BLaER1 treated with 17β-estradiol and CSF1 and Interleukin-3, amounts not matched to agents 10 nM and 100 nM (cell line): ENCODE measurements around the gene PDZD2.
"Not testable (repeated sequence)": the region's sequence is repeated elsewhere in the genome, so short reads cannot be mapped to it uniquely, and the experiment has no call there.

Experiments used
- H3K27ac ChIP-seq, 11 experiments: shearing (Covaris generic); formaldehyde crosslinking; 2 replicates each; pipeline ENCODE4 v1.8.1; 2022
- H3K27me3 ChIP-seq, 11 experiments: shearing (Covaris generic); formaldehyde crosslinking; 2 replicates each; pipeline ENCODE4 v1.8.1; 2022
- H3K36me3 ChIP-seq, 11 experiments: shearing (Covaris generic); formaldehyde crosslinking; 2 replicates each; pipeline ENCODE4 v1.8.1; 2022
- H3K4me1 ChIP-seq, 10 experiments: shearing (Covaris generic); formaldehyde crosslinking; 2 replicates each; pipeline ENCODE4 v1.8.1; 2022
- H3K4me2 ChIP-seq, 11 experiments: shearing (Covaris generic); formaldehyde crosslinking; 2 replicates each; pipeline ENCODE4 v1.8.1; 2022
- H3K4me3 ChIP-seq, 10 experiments: shearing (Covaris generic); formaldehyde crosslinking; 2 replicates each; pipeline ENCODE4 v1.8.1; 2022
- H3K9ac ChIP-seq, 11 experiments: shearing (Covaris generic); formaldehyde crosslinking; 2 replicates each; pipeline ENCODE4 v1.8.1; 2022
- H3K9me3 ChIP-seq, 11 experiments: shearing (Covaris generic); formaldehyde crosslinking; replicated peaks in 1 of 11; 2 replicates each; pipeline ENCODE4 v1.8.1; 2022
- H4K20me1 ChIP-seq, 11 experiments: shearing (Covaris generic); formaldehyde crosslinking; 2 replicates each; pipeline ENCODE4 v1.8.1; 2022
- Cebpa-rat ChIP-seq, 11 experiments: shearing (Covaris generic); IDR thresholded peaks; 2 replicates each; pipeline ENCODE4 v1.8.1; 2022

PDZD2 gene

GRCh38 chr5:32031089-32031488 lies 392.2 kb downstream of the PDZD2 start:
- peaks cover 16 to 87% (median 67%) of the 10 kb centered on the region in 10 experiments; a peak in 19 of 20 replicates for H3K4me1 ChIP-seq
- no peaks in the 10 kb centered on the region for H3K27me3 ChIP-seq
- peak overlapping the region in 1 of 11 experiments; percentile 71; a peak in 2 of 22 replicates for H3K27ac ChIP-seq
- no peak overlapping the region for H3K4me3 ChIP-seq
- TF ChIP-seq Cebpa-rat (IDR thresholded peaks at IDR 0.05): no peak
- no peaks in the 10 kb centered on the region for H3K9me3 ChIP-seq
- H3K36me3 ChIP-seq: no peaks in the 10 kb centered on the region
- H4K20me1 ChIP-seq: no peaks in the 10 kb centered on the region
- no peak overlapping the region for H3K9ac ChIP-seq
- H3K4me2 ChIP-seq: peak overlapping the region in 6 of 11 experiments; percentile 3 to 81 (median 67); a peak in 11 of 22 replicates

GRCh38 chr5:32038523-32038922 lies 399.6 kb downstream of the PDZD2 start:
- Histone ChIP-seq H3K36me3 (no peaks in the 10 kb centered on the region), H3K4me2 (no peak overlapping the region), H3K9me3 (peaks cover 28 to 43% (median 31%) of the 10 kb centered on the region in 11 experiments), H4K20me1 (no peaks in the 10 kb centered on the region), H3K27ac (no peak overlapping the region), H3K4me1 (peaks cover under 1 to 25% (median 10%) of the 10 kb centered on the region in 10 experiments; a peak in 17 of 20 replicates), H3K9ac (no peak overlapping the region), H3K27me3 (no peaks in the 10 kb centered on the region), H3K4me3 (no peak overlapping the region)
- TF ChIP-seq Cebpa-rat (IDR thresholded peaks at IDR 0.05): no peak

DNA sequence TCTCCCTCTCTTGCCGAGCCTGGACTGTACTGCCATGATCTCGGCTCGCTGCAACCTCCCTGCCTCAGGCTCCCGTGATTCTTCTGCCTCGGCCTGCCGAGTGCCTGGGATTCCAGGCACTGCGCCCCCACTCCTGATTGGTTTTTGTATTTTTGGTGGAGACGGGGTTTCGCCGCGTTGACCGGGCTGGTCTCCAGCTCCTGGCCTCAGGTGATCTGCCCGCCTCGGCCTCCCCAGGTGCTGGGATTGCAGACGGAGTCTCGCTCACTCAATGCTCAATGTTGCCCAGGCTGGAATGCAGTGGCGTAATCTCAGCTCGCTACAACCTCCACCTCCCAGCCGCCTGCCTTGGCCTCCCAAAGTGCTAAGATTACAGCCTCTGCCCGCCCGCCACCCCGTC lies 400.2 kb downstream of the PDZD2 start:
- Histone ChIP-seq H3K4me1 (peaks cover 0 to 19% (median 4%) of the 10 kb centered on the region in 10 experiments; a peak in 10 of 20 replicates), H3K9me3 (peaks cover 28 to 43% (median 31%) of the 10 kb centered on the region in 11 experiments)
- not testable (repeated sequence) for H3K27ac ChIP-seq, H3K4me2 ChIP-seq, H4K20me1 ChIP-seq, H3K36me3 ChIP-seq, H3K27me3 ChIP-seq, H3K4me3 ChIP-seq, H3K9ac ChIP-seq

GRCh38 chr5:32039601-32040000 lies 400.7 kb downstream of the PDZD2 start:
- not testable (repeated sequence) for H3K27me3 ChIP-seq, H4K20me1 ChIP-seq, H3K4me2 ChIP-seq, H3K36me3 ChIP-seq, H3K27ac ChIP-seq, H3K9ac ChIP-seq
- Histone ChIP-seq H3K4me3 (peak overlapping the region in 1 of 10 experiments; percentile 35; a peak in 1 of 20 replicates), H3K9me3 (peaks cover 28 to 43% (median 31%) of the 10 kb centered on the region in 11 experiments), H3K4me1 (peaks cover 0 to 15% (median under 1%) of the 10 kb centered on the region in 10 experiments; a peak in 8 of 20 replicates)

GRCh38 chr5:32040181-32040695 lies 401.3 kb downstream of the PDZD2 start:
- H3K27ac ChIP-seq, H3K9ac ChIP-seq, H3K36me3 ChIP-seq: not testable (repeated sequence)

GRCh38 chr5:32042551-32042961 lies 403.6 kb downstream of the PDZD2 start:
- TF ChIP-seq Cebpa-rat (IDR thresholded peaks at IDR 0.05): no peak
- peak overlapping the region in 5 of 11 experiments; percentile 19 to 80 (median 76); a peak in 9 of 22 replicates for H3K27ac ChIP-seq
- peak overlapping the region in 2 of 11 experiments; percentile 47 to 58; a peak in 2 of 22 replicates for H3K9ac ChIP-seq

More at GRCh38 chr5:32040181-32040695, 401.3 kb downstream of the PDZD2 start:
- H3K9me3 ChIP-seq: peaks cover 28 to 43% (median 31%) of the 10 kb centered on the region in 11 experiments
- peak overlapping the region in 2 of 10 experiments; percentile 21 to 35; a peak in 1 of 20 replicates for H3K4me3 ChIP-seq
- not testable (repeated sequence) for H3K27me3 ChIP-seq, H4K20me1 ChIP-seq, H3K4me2 ChIP-seq
- H3K4me1 ChIP-seq: peaks cover 0 to 15% (median 0%) of the 10 kb centered on the region in 10 experiments; a peak in 8 of 20 replicates

GRCh38 chr5:32043105-32043504 lies 404.2 kb downstream of the PDZD2 start:
- Histone ChIP-seq H3K27ac (peak overlapping the region in 5 of 11 experiments; percentile 19 to 80 (median 76); a peak in 9 of 22 replicates), H3K36me3 (no peaks in the 10 kb centered on the region), H3K4me3 (no peak overlapping the region), H3K4me1 (peaks cover 0 to 15% (median 0%) of the 10 kb centered on the region in 10 experiments; a peak in 8 of 20 replicates), H3K9me3 (peaks cover 28 to 43% (median 31%) of the 10 kb centered on the region in 11 experiments), H4K20me1 (no peaks in the 10 kb centered on the region), H3K27me3 (no peaks in the 10 kb centered on the region), H3K9ac (peak overlapping the region in 2 of 11 experiments; percentile 47 to 58; a peak in 2 of 22 replicates), H3K4me2 (peak overlapping the region in 3 of 11 experiments; percentile 32 to 48 (median 37); a peak in 6 of 22 replicates)
- TF ChIP-seq Cebpa-rat (IDR thresholded peaks at IDR 0.05): no peak

More at GRCh38 chr5:32042551-32042961, 403.6 kb downstream of the PDZD2 start:
- Histone ChIP-seq H3K4me2 (peak overlapping the region in 3 of 11 experiments; percentile 32 to 48 (median 37); a peak in 6 of 22 replicates), H3K36me3 (no peaks in the 10 kb centered on the region), H3K4me3 (no peak overlapping the region), H3K4me1 (peaks cover 0 to 15% (median 0%) of the 10 kb centered on the region in 10 experiments; a peak in 8 of 20 replicates), H3K9me3 (peaks cover 28 to 43% (median 31%) of the 10 kb centered on the region in 11 experiments), H3K27me3 (no peaks in the 10 kb centered on the region), H4K20me1 (no peaks in the 10 kb centered on the region)

DNA sequence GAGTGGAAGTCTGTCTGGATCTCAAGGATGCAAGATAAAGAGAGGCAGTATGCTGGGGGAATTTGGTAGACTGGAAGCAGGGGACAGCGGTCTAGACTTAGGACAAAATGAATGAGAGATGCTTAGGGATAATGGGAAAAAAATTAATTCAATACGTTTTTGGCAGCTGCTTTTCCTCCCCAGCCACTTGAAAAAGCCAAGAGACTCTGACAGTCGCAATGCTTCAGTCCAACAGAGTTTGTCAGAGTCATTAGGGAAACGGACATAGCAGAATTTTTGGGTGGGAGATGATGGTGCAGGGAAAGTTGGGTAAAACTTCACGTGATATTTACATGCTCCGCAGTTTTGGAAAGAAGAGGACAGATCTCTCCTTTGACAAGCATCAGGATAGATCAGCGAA lies 405.5 kb downstream of the PDZD2 start:
- no peaks in the 10 kb centered on the region for H3K27me3 ChIP-seq
- H3K4me3 ChIP-seq: no peak overlapping the region

GRCh38 chr5:32044939-32045338 lies 406.0 kb downstream of the PDZD2 start:
- Histone ChIP-seq H4K20me1 (no peaks in the 10 kb centered on the region), H3K4me3 (no peak overlapping the region), H3K4me2 (no peak overlapping the region), H3K36me3 (no peaks in the 10 kb centered on the region), H3K27ac (no peak overlapping the region), H3K9me3 (peaks cover 13 to 25% (median 17%) of the 10 kb centered on the region in 11 experiments), H3K27me3 (no peaks in the 10 kb centered on the region), H3K4me1 (peaks cover 0 to 15% (median 0%) of the 10 kb centered on the region in 10 experiments; a peak in 8 of 20 replicates), H3K9ac (no peak overlapping the region)
- no peak for TF ChIP-seq Cebpa-rat (IDR thresholded peaks at IDR 0.05)

More for the DNA sequence above, 405.5 kb downstream of the PDZD2 start:
- TF ChIP-seq Cebpa-rat (IDR thresholded peaks at IDR 0.05): no peak
- Histone ChIP-seq H3K4me1 (peaks cover 0 to 15% (median 0%) of the 10 kb centered on the region in 10 experiments; a peak in 8 of 20 replicates), H4K20me1 (no peaks in the 10 kb centered on the region), H3K27ac (no peak overlapping the region), H3K36me3 (no peaks in the 10 kb centered on the region), H3K4me2 (no peak overlapping the region), H3K9ac (no peak overlapping the region), H3K9me3 (peaks cover 18 to 30% (median 22%) of the 10 kb centered on the region in 11 experiments)
